CD4-positive, alpha-beta T cell (primary cell): ENCODE results near the gene KIAA0232. TPM values are rescaled to one million over a fixed set of nuclear protein-coding genes. Genes with fewer than 3 reads are reported as not detected.

Experiments used
- ATAC-seq: fragments of 200-7000 bp; cut with Tn5 transposase; one replicate; pipeline ENCODE4 v1.10.0; 2022; ENCODE audit warnings: mild to moderate bottlenecking; ENCODE audit not compliant: poor library complexity
- CTCF ChIA-PET: fragments of 350-600 bp; sonication (Branson Sonifier 250); formaldehyde crosslinking; loops from one replicate; lab custom pipeline; 2021; ENCODE audit warnings: antibody characterized with exemption, inconsistent platforms; lab: Charles Lee
- POLR2A ChIA-PET: fragments of 350-600 bp; sonication (Branson Sonifier 250); formaldehyde crosslinking; loops from one replicate; lab custom pipeline; 2021; ENCODE audit warnings: antibody characterized with exemption, inconsistent platforms; lab: Charles Lee
- DNase-seq, 14 experiments: peaks; one replicate each; pipeline ENCODE4 v3.0.0-alpha.2; 2013 to 2020; ENCODE audit warnings: mixed read lengths in 2 of 14
- H3K27ac ChIP-seq, 2 donors: one replicate each; pipeline versions ENCODE4 v1.5.1 to v1.7.0; 2013; ENCODE audit warnings: low read length in 2 of 2, low read depth in 1 of 2, mild to moderate bottlenecking in 1 of 2
- H3K27me3 ChIP-seq, 2 experiments: 1 replicate in 1 of 2; 2 replicates in 1 of 2; pipeline versions ENCODE4 v1.6.1 to v1.7.0; 2013; ENCODE audit warnings: low read length in 2 of 2, control low read depth in 1 of 2, mild to moderate bottlenecking in 1 of 2, moderate library complexity in 1 of 2; ENCODE audit not compliant: insufficient read depth in 2 of 2, control insufficient read depth in 1 of 2
- H3K36me3 ChIP-seq: one replicate; pipeline ENCODE4 v1.6.1; 2013; ENCODE audit warnings: low read length, control low read depth; ENCODE audit not compliant: insufficient read depth
- H3K4me1 ChIP-seq: one replicate; pipeline ENCODE4 v1.6.1; 2013; ENCODE audit warnings: low read length, control low read depth; ENCODE audit not compliant: insufficient read depth
- H3K4me3 ChIP-seq: one replicate; pipeline ENCODE4 v1.5.1; 2013; ENCODE audit warnings: mild to moderate bottlenecking, low read length, moderate library complexity
- H3K9me3 ChIP-seq, 2 experiments: 1 replicate in 1 of 2; 2 replicates in 1 of 2; pipeline versions ENCODE4 v1.6.1 to v1.7.0; 2013; ENCODE audit warnings: low read length in 2 of 2, mild to moderate bottlenecking in 2 of 2, control low read depth in 1 of 2, moderate library complexity in 1 of 2; ENCODE audit not compliant: control insufficient read depth in 1 of 2, insufficient read depth in 1 of 2
- H3K27ac Mint-ChIP-seq: one replicate; pipeline ENCODE4 v1.8.0; 2020; ENCODE audit warnings: mixed read lengths
- H3K27me3 Mint-ChIP-seq: one replicate; pipeline ENCODE4 v1.8.0; 2021; ENCODE audit warnings: mixed read lengths
- H3K36me3 Mint-ChIP-seq: one replicate; pipeline ENCODE4 v1.8.0; 2021; ENCODE audit warnings: low read depth, mixed read lengths
- H3K4me1 Mint-ChIP-seq: one replicate; pipeline ENCODE4 v1.8.0; 2021; ENCODE audit warnings: low read depth, mixed read lengths
- H3K4me3 Mint-ChIP-seq: one replicate; pipeline ENCODE4 v1.8.0; 2020; ENCODE audit warnings: mild to moderate bottlenecking, mixed read lengths
- H3K9me3 Mint-ChIP-seq: one replicate; pipeline ENCODE4 v1.8.0; 2020; ENCODE audit warnings: mixed read lengths
- intact Hi-C, 2 experiments: fragments of 100-400 bp; cut with DNase I in 1 of 2; cut with micrococcal nuclease in 1 of 2; formaldehyde crosslinking; loops; one replicate each; pipeline versions ENCODE4 v1.15.1 to v1.9.0; 2023 to 2025; cut with DNase I, micrococcal nuclease
- total RNA-seq, 174 experiments: library from RNA in 2 of 174; stranded (reverse) in 2 of 174; gene quantifications; one replicate each; pipeline ENCODE4 v1.2.3 and lab custom pipeline; 2021 to 2026
- TF ChIP-seq, protein P1 (sequence below): fragments of 200-600 bp; IDR thresholded peaks from one replicate; pipeline ENCODE4 v1.8.0; 2022; ENCODE audit warnings: antibody characterized with exemption, mild to moderate bottlenecking

KIAA0232 gene
- total RNA-seq, 2 experiments from 2014 or later = 15.3 to 17.8 TPM

DNA sequence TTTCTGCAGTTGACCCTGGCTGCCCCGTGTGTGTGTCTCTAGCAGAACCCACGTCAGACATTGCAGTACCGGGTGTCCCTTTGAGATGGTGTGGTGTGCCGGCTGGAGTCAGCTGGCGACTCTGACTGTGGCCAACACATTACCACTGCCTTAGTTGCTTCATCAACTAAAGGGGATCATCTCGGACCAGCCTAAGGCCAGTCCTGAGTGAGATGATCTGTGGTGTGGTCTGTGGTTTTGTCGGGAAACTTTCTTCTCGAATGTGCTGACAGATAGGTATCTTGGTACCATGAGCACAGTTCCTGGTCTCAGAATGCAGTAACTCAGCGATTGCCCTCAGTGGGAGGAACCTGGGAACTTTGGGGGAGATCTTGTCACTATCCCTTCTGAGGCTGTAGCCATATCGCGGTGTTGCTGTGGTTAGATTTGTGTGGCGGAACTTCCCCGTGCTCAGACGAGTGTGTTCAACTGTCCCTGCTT, 142.9 kb downstream of the KIAA0232 start:
- ATAC-seq = no peak
- intact Hi-C loops = loop anchor here in 1 of 2 experiments (1.0 kb wide), 1 partner anchor 17 kb away; no protein-coding TSS in a partner anchor
- POLR2A ChIA-PET = interaction anchor here (2.4 to 4.9 kb wide), 3 partner anchors 14 to 17 kb away, joined by 15 to 50 read pairs (median 18); partner anchors contain the start of gene TBC1D14
- Mint-ChIP-seq H3K4me3 (peak overlapping the region; percentile 66), H3K9me3 (no peaks in the 10 kb centered on the region), H3K27me3 (no peaks in the 10 kb centered on the region), H3K4me1 (peaks cover 79% of the 10 kb centered on the region), H3K36me3 (peaks cover 49% of the 10 kb centered on the region), H3K27ac (peak overlapping the region; percentile 92)
- Histone ChIP-seq H3K27me3 (no peaks in the 10 kb centered on the region), H3K9me3 (no peaks in the 10 kb centered on the region), H3K36me3 (peaks cover 21% of the 10 kb centered on the region), H3K4me1 (peaks cover 84% of the 10 kb centered on the region), H3K27ac (peak overlapping the region in 1 of 2 donors; percentile 25), H3K4me3 (no peak overlapping the region)
- DNase-seq = peak in 3 of 14 experiments; percentile 17 to 64 (median 59)
- CTCF ChIA-PET = interaction anchor here (1.3 to 1.7 kb wide), 2 partner anchors 10 to 117 kb away, joined by 4 read pairs; partner anchors contain the start of gene TADA2B
- TF ChIP-seq, protein P1, sequence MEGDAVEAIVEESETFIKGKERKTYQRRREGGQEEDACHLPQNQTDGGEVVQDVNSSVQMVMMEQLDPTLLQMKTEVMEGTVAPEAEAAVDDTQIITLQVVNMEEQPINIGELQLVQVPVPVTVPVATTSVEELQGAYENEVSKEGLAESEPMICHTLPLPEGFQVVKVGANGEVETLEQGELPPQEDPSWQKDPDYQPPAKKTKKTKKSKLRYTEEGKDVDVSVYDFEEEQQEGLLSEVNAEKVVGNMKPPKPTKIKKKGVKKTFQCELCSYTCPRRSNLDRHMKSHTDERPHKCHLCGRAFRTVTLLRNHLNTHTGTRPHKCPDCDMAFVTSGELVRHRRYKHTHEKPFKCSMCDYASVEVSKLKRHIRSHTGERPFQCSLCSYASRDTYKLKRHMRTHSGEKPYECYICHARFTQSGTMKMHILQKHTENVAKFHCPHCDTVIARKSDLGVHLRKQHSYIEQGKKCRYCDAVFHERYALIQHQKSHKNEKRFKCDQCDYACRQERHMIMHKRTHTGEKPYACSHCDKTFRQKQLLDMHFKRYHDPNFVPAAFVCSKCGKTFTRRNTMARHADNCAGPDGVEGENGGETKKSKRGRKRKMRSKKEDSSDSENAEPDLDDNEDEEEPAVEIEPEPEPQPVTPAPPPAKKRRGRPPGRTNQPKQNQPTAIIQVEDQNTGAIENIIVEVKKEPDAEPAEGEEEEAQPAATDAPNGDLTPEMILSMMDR = no peak

DNA sequence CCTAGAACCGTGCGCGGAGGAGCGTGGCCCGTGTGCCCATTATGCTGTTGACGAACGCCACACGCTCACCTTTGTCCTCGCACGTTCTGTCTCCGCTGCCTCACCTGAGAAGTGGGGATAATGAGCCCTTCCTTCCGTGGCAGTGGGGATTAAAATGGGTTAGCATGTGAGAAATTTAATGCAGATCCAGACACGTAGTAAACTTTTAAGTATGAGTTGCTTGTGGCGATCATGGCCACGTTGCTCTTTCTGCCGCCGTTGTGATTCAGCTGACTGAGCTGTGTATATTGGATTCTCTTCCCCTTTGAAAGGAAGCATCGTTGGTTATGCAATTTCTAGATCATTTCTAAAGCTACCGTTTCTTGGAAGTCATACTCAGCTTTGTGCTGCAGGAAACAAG, 143.6 kb downstream of the KIAA0232 start:
- no peaks in the 10 kb centered on the region for H3K27me3 Mint-ChIP-seq
- peak overlapping the region; percentile 92 for H3K27ac Mint-ChIP-seq
- H3K4me3 Mint-ChIP-seq = peak overlapping the region; percentile 66
- no peak for ATAC-seq
- TF ChIP-seq, protein P1 = no peak
- Histone ChIP-seq H3K36me3 (peaks cover 21% of the 10 kb centered on the region), H3K27ac (no peak overlapping the region), H3K9me3 (no peaks in the 10 kb centered on the region), H3K4me3 (no peak overlapping the region), H3K4me1 (peaks cover 81% of the 10 kb centered on the region), H3K27me3 (no peaks in the 10 kb centered on the region)
- DNase-seq = peak in 2 of 14 experiments; percentile 25 to 44
- H3K4me1 Mint-ChIP-seq = peaks cover 75% of the 10 kb centered on the region
- intact Hi-C loops = loop anchor here in 1 of 2 experiments (2.0 kb wide), 1 partner anchor 17 kb away; the partner anchor contains the start of gene TBC1D14
- ChIA-PET POLR2A (interaction anchor here (1.0 to 4.9 kb wide), 9 partner anchors 8 to 286 kb away, joined by 3 to 50 read pairs (median 14); partner anchors contain the start of genes BLOC1S4, MRFAP1 and TBC1D14), CTCF (interaction anchor here (1.3 to 1.7 kb wide), 3 partner anchors 9 to 117 kb away, joined by 4 to 7 read pairs (median 4); partner anchors contain the start of gene TADA2B)
- H3K36me3 Mint-ChIP-seq = peaks cover 50% of the 10 kb centered on the region
- H3K9me3 Mint-ChIP-seq = no peaks in the 10 kb centered on the region

DNA sequence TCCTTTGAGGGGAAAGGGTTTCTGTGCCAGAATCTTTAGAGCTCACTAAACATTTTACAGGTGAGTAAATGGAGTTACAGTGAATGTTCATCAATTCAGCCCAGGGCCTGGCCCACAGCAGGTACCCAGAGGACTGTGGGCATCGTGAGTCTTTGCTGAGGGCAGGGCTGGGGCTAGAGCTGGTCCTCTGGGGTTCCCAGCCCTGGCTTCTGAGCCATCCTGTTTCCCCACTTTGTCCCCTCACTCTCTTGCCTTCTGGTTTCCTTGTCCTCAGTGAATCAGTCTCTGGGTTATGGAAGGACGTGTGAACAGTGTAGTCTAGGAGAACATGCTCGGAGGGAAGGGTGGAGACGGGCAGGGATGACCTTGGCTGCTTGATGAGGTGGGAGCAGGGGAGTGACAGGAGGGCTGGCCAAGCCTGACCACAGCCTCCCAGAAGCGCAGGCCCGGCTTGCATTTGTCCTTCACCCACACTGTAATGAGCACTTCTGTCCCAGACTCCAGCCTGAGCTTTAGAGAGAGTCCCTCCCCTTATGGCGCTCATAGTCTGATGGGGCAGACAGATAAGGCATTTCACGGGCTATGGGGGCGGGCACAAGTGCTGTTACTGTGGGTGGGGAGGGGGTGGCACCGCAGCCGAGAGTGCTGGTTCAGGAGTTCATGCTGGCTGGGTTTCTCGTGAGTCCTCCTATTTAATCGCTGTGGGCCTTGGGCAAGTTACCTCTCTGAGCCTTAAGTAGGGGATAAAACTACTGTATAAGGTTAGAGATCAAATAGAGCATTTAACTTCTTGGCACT, 144.4 kb downstream of the KIAA0232 start:
- intact Hi-C loops = loop anchor here in 1 of 2 experiments (1.0 to 2.0 kb wide), 3 partner anchors 9 to 18 kb away; partner anchors contain the start of gene TBC1D14
- TF ChIP-seq, protein P1 = no peak
- H3K27me3 Mint-ChIP-seq = no peaks in the 10 kb centered on the region

More for the DNA sequence above, 144.4 kb downstream of the KIAA0232 start:
- Histone ChIP-seq H3K4me1 (peaks cover 79% of the 10 kb centered on the region), H3K27ac (peak overlapping the region; percentile 28 to 57), H3K4me3 (peak overlapping the region; percentile 10), H3K27me3 (no peaks in the 10 kb centered on the region), H3K9me3 (no peaks in the 10 kb centered on the region), H3K36me3 (peaks cover 24% of the 10 kb centered on the region)
- H3K36me3 Mint-ChIP-seq = peaks cover 58% of the 10 kb centered on the region
- POLR2A ChIA-PET = interaction anchor here (0.9 to 4.9 kb wide), 11 partner anchors 9 to 286 kb away, joined by 3 to 50 read pairs (median 6); partner anchors contain the start of genes BLOC1S4, MRFAP1, MRFAP1L1 and TADA2B
- H3K9me3 Mint-ChIP-seq = no peaks in the 10 kb centered on the region
- peak overlapping the region; percentile 92 for H3K27ac Mint-ChIP-seq
- CTCF ChIA-PET = interaction anchor here (1.3 to 1.7 kb wide), 3 partner anchors 8 to 116 kb away, joined by 4 to 7 read pairs (median 4); partner anchors contain the start of gene TADA2B
- H3K4me1 Mint-ChIP-seq = peaks cover 81% of the 10 kb centered on the region
- DNase-seq (peak; percentile 42 to 85 (median 67)), ATAC-seq (peak; percentile 97)
- H3K4me3 Mint-ChIP-seq = peak overlapping the region; percentile 83
